Measurements from ENCODE around the gene RHBDF1.

RHBDF1 gene

DNA sequence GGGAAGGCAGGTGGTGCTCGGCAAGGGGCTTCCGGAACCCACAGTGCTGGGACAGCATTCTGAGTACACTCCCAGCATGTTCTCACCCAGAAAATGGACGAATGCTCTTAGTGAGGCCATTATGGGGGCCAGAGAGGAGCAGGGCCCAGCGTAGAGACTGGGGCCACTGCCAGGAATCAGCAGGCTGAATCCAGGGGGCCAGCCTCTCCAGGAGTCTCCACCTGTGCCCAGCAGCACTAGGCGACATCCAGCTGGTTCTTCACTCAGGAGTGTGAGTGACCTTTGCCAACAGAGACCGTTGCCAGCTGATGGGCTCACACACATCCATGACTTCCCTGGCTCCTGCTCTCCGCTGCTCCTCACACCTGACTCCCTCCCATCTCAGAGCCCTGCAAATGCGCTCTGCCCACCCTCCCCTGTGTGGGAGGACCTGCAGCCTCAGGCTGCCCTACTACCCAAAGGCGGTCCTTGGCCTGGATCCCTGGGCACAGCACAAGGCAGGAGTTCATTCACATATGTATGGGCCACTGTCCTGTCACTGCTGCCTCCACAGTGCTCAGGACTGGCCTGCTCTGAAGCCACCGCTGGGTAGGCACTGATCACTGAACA, 5.1 kb downstream of the RHBDF1 start:
- H3K4me3 ChIP-seq (ENCODE audit: low read depth, low read length): no peak overlapping the region
- in situ Hi-C loops (cut with HindIII; ENCODE audit: low sequenced_read_pairs): no loop called here
- TF ChIP-seq, protein P1, sequence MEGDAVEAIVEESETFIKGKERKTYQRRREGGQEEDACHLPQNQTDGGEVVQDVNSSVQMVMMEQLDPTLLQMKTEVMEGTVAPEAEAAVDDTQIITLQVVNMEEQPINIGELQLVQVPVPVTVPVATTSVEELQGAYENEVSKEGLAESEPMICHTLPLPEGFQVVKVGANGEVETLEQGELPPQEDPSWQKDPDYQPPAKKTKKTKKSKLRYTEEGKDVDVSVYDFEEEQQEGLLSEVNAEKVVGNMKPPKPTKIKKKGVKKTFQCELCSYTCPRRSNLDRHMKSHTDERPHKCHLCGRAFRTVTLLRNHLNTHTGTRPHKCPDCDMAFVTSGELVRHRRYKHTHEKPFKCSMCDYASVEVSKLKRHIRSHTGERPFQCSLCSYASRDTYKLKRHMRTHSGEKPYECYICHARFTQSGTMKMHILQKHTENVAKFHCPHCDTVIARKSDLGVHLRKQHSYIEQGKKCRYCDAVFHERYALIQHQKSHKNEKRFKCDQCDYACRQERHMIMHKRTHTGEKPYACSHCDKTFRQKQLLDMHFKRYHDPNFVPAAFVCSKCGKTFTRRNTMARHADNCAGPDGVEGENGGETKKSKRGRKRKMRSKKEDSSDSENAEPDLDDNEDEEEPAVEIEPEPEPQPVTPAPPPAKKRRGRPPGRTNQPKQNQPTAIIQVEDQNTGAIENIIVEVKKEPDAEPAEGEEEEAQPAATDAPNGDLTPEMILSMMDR (IDR thresholded peaks at IDR 0.05; ENCODE audit: low read depth, low read length, missing control alignments): no peak
- no peak for DNase-seq (ENCODE audit: low read depth)

DNA sequence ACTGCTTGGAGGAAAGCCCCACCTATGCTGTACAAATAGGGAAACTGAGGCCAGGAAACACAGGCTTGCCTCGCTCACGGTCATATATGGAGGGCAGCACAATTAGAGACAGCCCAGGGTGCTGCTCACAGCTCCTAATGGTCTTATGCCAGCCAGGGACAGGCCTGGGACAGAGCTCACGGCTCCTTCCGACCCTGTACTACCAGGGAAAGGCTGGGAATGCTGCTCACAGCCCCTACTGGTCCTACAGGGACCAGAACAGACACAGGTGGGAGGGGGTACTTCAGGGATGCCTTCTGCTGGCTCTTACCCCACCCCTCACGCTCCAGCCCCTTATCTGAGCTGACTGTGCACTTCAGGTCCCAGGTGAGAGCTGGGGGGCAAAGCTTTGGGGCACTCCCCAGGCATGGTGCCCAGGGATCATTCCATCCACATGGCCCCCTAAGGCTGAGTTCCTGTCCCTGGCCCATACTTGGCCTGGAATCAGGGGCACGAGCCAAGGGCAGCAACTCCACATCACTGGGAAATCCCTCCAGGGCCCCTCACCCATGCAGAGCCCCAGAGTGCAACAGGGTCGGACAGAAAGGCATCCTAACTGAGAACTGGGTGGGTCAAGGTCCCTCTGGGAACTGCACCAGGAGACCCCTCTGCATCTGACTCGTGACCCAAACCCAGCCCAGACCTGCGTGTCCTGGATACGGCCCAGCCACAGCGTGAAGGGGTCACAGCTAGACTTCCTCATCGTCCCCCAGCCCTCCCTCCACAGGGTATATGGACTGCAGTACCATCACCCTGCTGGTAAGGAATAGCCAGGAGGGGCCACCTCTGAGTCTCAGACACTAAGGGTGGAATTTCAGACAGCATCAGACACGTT, 5.9 kb downstream of the RHBDF1 start:
- DNase-seq (ENCODE audit: low read depth): no peak
- no peak overlapping the region for H3K4me3 ChIP-seq (ENCODE audit: low read depth, low read length)
- TF ChIP-seq, protein P1 (IDR thresholded peaks at IDR 0.05; ENCODE audit: low read depth, low read length, missing control alignments): no peak
- in situ Hi-C loops (cut with HindIII; ENCODE audit: low sequenced_read_pairs): no loop called here

DNA sequence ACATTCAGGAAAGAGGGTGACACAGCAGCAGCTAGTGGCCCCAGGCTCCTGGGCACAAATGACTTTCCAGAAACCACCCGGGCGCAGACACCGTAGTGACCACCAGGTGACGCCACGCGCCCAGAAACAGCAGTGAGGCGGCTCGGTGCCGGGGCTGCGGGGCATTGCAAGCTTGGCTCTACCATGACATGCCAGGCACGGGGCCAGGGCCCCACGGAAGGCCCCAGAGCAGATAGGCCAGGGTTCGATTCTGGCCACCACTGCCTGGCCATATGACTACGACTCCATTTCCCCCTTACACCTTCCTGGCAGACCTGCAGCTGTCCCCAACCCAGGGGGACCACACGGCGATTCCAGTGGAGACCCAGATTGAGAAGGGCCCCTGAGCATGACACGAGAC, 6.7 kb downstream of the RHBDF1 start:
- in situ Hi-C loops (cut with HindIII; ENCODE audit: low sequenced_read_pairs): no loop called here
- no peak for DNase-seq (ENCODE audit: low read depth)
- TF ChIP-seq, protein P1 (IDR thresholded peaks at IDR 0.05; ENCODE audit: low read depth, low read length, missing control alignments): peak; percentile 94
- H3K4me3 ChIP-seq (ENCODE audit: low read depth, low read length): no peak overlapping the region

DNA sequence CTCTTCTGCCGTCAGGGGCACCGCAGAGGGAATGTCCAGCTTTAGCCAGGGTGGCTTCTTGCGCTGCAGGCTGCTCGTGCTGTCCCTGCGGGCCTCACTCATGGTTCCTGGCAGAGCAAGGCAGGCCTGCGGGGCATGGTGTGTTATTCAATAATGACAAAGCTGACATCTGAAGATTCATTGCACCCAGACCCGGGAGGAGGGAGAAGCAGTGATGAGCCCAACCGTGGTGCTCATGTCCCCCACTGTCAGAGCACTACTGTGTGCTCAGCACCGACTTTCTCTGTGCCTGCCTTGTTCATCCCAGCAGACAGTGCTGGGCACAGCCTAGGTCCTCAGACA, 7.5 kb downstream of the RHBDF1 start:
- in situ Hi-C loops (cut with HindIII; ENCODE audit: low sequenced_read_pairs): no loop called here
- no peak overlapping the region for H3K4me3 ChIP-seq (ENCODE audit: low read depth, low read length)
- DNase-seq (ENCODE audit: low read depth): no peak
- TF ChIP-seq, protein P1 (IDR thresholded peaks at IDR 0.05; ENCODE audit: low read depth, low read length, missing control alignments): no peak

DNA sequence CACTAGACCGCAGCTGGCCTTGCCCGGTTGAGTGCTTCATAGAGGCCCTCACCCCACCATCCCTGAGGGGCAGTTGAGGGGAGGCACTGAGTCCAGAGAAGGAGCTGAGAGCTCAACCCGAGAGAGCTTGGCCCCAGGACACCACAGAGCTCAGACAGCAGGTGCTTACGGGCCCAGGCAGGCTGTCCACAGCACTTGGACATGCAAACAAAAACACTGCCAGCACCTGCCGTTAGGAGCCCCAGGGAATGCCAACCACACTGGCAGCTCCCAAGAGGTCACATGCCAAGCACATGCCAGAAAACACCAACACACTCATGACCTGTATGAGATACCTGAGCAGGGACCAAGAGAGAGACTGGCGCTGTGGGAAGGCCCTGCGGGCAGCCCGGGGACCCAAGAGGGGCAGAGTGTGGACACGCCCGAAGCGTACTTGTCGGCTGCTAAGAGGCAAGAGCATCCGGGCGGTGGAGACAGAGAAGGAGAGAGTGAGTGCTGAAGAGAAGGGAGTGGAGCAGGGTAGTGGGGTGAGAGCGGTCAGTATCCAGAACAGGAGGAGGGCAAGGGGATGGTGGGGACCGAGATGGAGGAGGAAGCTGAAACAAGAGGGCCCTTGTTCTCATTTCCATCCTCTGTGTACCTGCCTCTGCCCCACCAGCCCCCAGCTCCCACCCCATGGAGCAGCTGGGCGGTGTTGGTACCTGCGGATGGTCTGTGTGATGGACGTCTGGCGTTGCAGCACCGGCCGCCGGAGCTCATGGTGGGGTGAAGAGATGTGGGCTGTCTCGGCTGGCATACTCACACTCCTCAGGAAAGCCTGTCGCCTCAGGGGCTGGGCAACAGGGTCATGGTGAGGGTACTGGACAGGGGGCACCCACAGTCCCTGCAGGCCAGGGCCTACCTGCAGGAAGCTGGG, 8.2 kb downstream of the RHBDF1 start:
- TF ChIP-seq, protein P1 (IDR thresholded peaks at IDR 0.05; ENCODE audit: low read depth, low read length, missing control alignments): no peak
- DNase-seq (ENCODE audit: low read depth): no peak
- in situ Hi-C loops (cut with HindIII; ENCODE audit: low sequenced_read_pairs): no loop called here
- H3K4me3 ChIP-seq (ENCODE audit: low read depth, low read length): no peak overlapping the region

DNA sequence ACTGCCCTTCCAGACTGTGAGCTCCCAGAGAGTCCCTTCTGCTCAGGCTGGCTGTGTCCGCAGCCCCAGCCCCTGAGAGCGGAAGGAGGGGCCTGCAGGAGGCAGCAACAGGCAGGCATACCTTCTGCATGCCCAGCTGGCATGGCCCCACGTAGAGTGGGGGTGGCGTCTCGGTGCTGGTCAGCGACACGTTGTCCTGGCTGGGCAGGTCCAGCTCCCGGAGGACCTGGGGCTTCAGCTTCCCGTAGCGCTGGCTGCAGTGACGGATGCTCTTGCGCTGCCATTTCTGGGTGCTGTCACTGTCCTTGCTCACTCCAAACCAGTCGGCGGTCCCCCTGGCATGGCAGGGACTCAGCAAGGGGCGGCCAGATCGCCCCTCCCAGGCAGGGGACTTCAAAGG, 9.0 kb downstream of the RHBDF1 start:
- no peak for DNase-seq (ENCODE audit: low read depth)
- TF ChIP-seq, protein P1 (IDR thresholded peaks at IDR 0.05; ENCODE audit: low read depth, low read length, missing control alignments): no peak
- no peak overlapping the region for H3K4me3 ChIP-seq (ENCODE audit: low read depth, low read length)
- in situ Hi-C loops (cut with HindIII; ENCODE audit: low sequenced_read_pairs): no loop called here
